Effector CD8-positive, alpha-beta T cell (primary cell): ENCODE data around the gene DPEP1.

Source experiments
- DNase-seq: peaks from one replicate; lab custom pipeline; 2025; lab: John Stamatoyannopoulos, UW

DPEP1 gene

GRCh38 chr16:89599451-89599858 lies 14.0 kb upstream of the DPEP1 start:
- no peak for DNase-seq

- no peak for DNase-seq
Measured at GRCh38 chr16:89599902-89600301, 13.5 kb upstream of the DPEP1 start.

- DNase-seq = no peak
Measured at GRCh38 chr16:89600427-89600826, 13.0 kb upstream of the DPEP1 start.

GRCh38 chr16:89600956-89601355 lies 12.5 kb upstream of the DPEP1 start:
- DNase-seq = no peak

GRCh38 chr16:89601906-89602272 lies 11.6 kb upstream of the DPEP1 start:
- no peak for DNase-seq

GRCh38 chr16:89602273-89602951 lies 11.0 kb upstream of the DPEP1 start:
- DNase-seq = no peak

- DNase-seq = no peak
Measured at GRCh38 chr16:89602952-89603590, 10.4 kb upstream of the DPEP1 start.

GRCh38 chr16:89604764-89605163 lies 8.7 kb upstream of the DPEP1 start:
- DNase-seq = no peak

GRCh38 chr16:89605186-89605970 lies 8.1 kb upstream of the DPEP1 start:
- no peak for DNase-seq

- no peak for DNase-seq
Measured at GRCh38 chr16:89606006-89606405, 7.4 kb upstream of the DPEP1 start.

GRCh38 chr16:89607453-89607852 lies 6.0 kb upstream of the DPEP1 start:
- DNase-seq = no peak

GRCh38 chr16:89607937-89608740 lies 5.3 kb upstream of the DPEP1 start:
- no peak for DNase-seq

GRCh38 chr16:89610108-89610453 lies 3.4 kb upstream of the DPEP1 start:
- no peak for DNase-seq

- DNase-seq = no peak
Measured at GRCh38 chr16:89612415-89613166, 851 bp upstream of the DPEP1 start.

- DNase-seq = no peak
Measured at GRCh38 chr16:89613954-89614459, 565 bp downstream of the DPEP1 start.

GRCh38 chr16:89615176-89615575 lies 1.7 kb downstream of the DPEP1 start:
- no peak for DNase-seq

- DNase-seq = no peak
Measured at GRCh38 chr16:89615596-89616090, 2.2 kb downstream of the DPEP1 start.

- no peak for DNase-seq
Measured at GRCh38 chr16:89616623-89617022, 3.2 kb downstream of the DPEP1 start.

- no peak for DNase-seq
Measured at GRCh38 chr16:89617036-89617435, 3.6 kb downstream of the DPEP1 start.

- DNase-seq = no peak
Measured at GRCh38 chr16:89618109-89618998, 4.9 kb downstream of the DPEP1 start.
